HepG2 (cell line): ENCODE data around the gene TUBGCP3. TPM values are rescaled to one million over a fixed set of nuclear protein-coding genes. Genes with fewer than 3 reads are reported as not detected.
A peak's percentile ranks its signal among the peaks of the same experiment; 100 is the strongest.

ENCODE experiments used
- CREB1 ChIP-seq, 2 experiments: fragments of 450-650 bp in 1 of 2; IDR thresholded peaks; 2 replicates each; pipeline ENCODE4 v1.6.1; 2016 to 2017; ENCODE audit warnings: control low read depth in 1 of 2, mild to moderate bottlenecking in 1 of 2, missing compliant biosample characterization in 1 of 2, missing genetic modification characterization in 1 of 2
- FOSL2 ChIP-seq: sonication (generic); formaldehyde crosslinking; IDR thresholded peaks from 2 replicates; pipeline ENCODE4 v1.4.0; 2020; ENCODE audit warnings: missing genetic modification reagents
- FOXC1 ChIP-seq: sonication (generic); formaldehyde crosslinking; IDR thresholded peaks from 2 replicates; pipeline ENCODE4 v1.8.0; 2022; ENCODE audit warnings: mild to moderate bottlenecking, missing genetic modification reagents, borderline replicate concordance
- FOXK1 ChIP-seq: sonication (generic); formaldehyde crosslinking; IDR thresholded peaks from 2 replicates; pipeline ENCODE4 v1.4.0; 2020; ENCODE audit warnings: low read depth, missing genetic modification reagents, borderline replicate concordance
- GATAD2A ChIP-seq: IDR thresholded peaks from 2 replicates; pipeline ENCODE4 v1.6.1; 2016
- HDAC1 ChIP-seq: sonication (generic); formaldehyde crosslinking; IDR thresholded peaks from 2 replicates; pipeline ENCODE4 v1.5.1; 2020; ENCODE audit warnings: mild to moderate bottlenecking, missing genetic modification reagents
- HNF4A ChIP-seq: sonication (generic); formaldehyde crosslinking; IDR thresholded peaks from 2 replicates; pipeline ENCODE4 v1.4.0; 2020; ENCODE audit warnings: missing genetic modification reagents
- HNF4G ChIP-seq, 2 experiments: sonication (generic) in 1 of 2; formaldehyde crosslinking in 1 of 2; IDR thresholded peaks; 2 replicates each; pipeline versions ENCODE4 v1.4.0 to v1.6.1; 2011 to 2020; ENCODE audit warnings: borderline replicate concordance in 2 of 2, low read depth in 2 of 2, mild to moderate bottlenecking in 2 of 2, low read length in 1 of 2, missing genetic modification reagents in 1 of 2, moderate library complexity in 1 of 2
- MAF1 ChIP-seq: sonication (generic); formaldehyde crosslinking; IDR thresholded peaks from 2 replicates; pipeline ENCODE4 v1.5.0; 2020; ENCODE audit warnings: missing genetic modification reagents, borderline replicate concordance
- MAFF ChIP-seq: IDR thresholded peaks from 2 replicates; pipeline ENCODE4 v1.6.1; 2011; ENCODE audit warnings: low read depth, low read length, improper control_type of control experiment
- MAFG ChIP-seq: sonication (generic); formaldehyde crosslinking; IDR thresholded peaks from 2 replicates; pipeline ENCODE4 v1.5.1; 2020; ENCODE audit warnings: mild to moderate bottlenecking, missing genetic modification reagents
- POLR2A ChIP-seq, 2 experiments: IDR thresholded peaks; 2 replicates each; pipeline ENCODE4 v1.6.1; 2011; ENCODE audit warnings: low read depth in 2 of 2, low read length in 2 of 2, mild to moderate bottlenecking in 1 of 2, moderate library complexity in 1 of 2; ENCODE audit not compliant: insufficient read depth in 1 of 2
- RAD21 ChIP-seq: fragments of 450-650 bp; formaldehyde crosslinking; IDR thresholded peaks from 2 replicates; pipeline ENCODE4 v1.5.0; 2020; ENCODE audit warnings: mild to moderate bottlenecking
- SOX13 ChIP-seq, 3 experiments: fragments of 450-650 bp in 1 of 3; sonication (generic) in 1 of 3; formaldehyde crosslinking in 1 of 3; IDR thresholded peaks in 2 of 3; conservative IDR thresholded peaks in 1 of 3; 2 replicates each; pipeline versions ENCODE4 v1.5.0 to v1.6.1; 2016 to 2020; ENCODE audit warnings: antibody characterized with exemption in 1 of 3, mild to moderate bottlenecking in 1 of 3, missing compliant biosample characterization in 1 of 3, missing genetic modification reagents in 1 of 3, moderate library complexity in 1 of 3
- ZBED4 ChIP-seq: sonication (generic); formaldehyde crosslinking; IDR thresholded peaks from 2 replicates; pipeline ENCODE4 v1.4.0; 2020; ENCODE audit warnings: missing genetic modification reagents, borderline replicate concordance
- ZBTB1 ChIP-seq: sonication (generic); formaldehyde crosslinking; IDR thresholded peaks from 2 replicates; pipeline ENCODE4 v1.4.0; 2020; ENCODE audit warnings: missing genetic modification reagents, borderline replicate concordance
- ZNF180 ChIP-seq: sonication (generic); formaldehyde crosslinking; IDR thresholded peaks from 2 replicates; pipeline ENCODE4 v1.4.0; 2020; ENCODE audit warnings: low read depth, missing genetic modification reagents, borderline replicate concordance
- ZNF263 ChIP-seq: sonication (generic); formaldehyde crosslinking; IDR thresholded peaks from 2 replicates; pipeline ENCODE4 v1.4.0; 2020; ENCODE audit warnings: missing genetic modification reagents
- ZNF607 ChIP-seq: sonication (generic); formaldehyde crosslinking; IDR thresholded peaks from 2 replicates; pipeline ENCODE4 v1.5.1; 2020; ENCODE audit warnings: missing genetic modification reagents, mild to moderate bottlenecking, borderline replicate concordance
- ZNF773 ChIP-seq: sonication (generic); formaldehyde crosslinking; IDR thresholded peaks from 2 replicates; pipeline ENCODE4 v1.4.0; 2020; ENCODE audit warnings: missing genetic modification reagents, borderline replicate concordance
- ZSCAN9 ChIP-seq: IDR thresholded peaks from 2 replicates; pipeline ENCODE4 v1.6.1; 2016; ENCODE audit warnings: borderline replicate concordance
- polyA plus RNA-seq, 8 experiments: library from polyadenylated mRNA; depleted of rRNA in 3 of 8; stranded (reverse) in 7 of 8; unstranded in 1 of 8; fragments of >200 nt; fragmentation: Illumina TruSeq in 4 of 8; extraction: Trizol in 4 of 8; gene quantifications; 2 replicates each; pipeline versions ENCODE4 v1.2.1 to v1.2.3, GENCODE V29; 2011 to 2016; ENCODE audit warnings: low read depth in 4 of 8, missing spikeins in 1 of 8, mixed read lengths in 1 of 8; ENCODE audit not compliant: insufficient read depth in 1 of 8
- total RNA-seq, 5 experiments: library from RNA; depleted of rRNA; stranded (reverse); fragments of >200 nt; fragmentation: Illumina TruSeq; extraction: Trizol; gene quantifications; 2 replicates each; pipeline ENCODE4 v1.2.3, GENCODE V29; 2016; ENCODE audit warnings: low read depth in 1 of 5
- TF ChIP-seq, protein P1 (sequence below), 2 experiments: IDR thresholded peaks; 2 replicates each; pipeline ENCODE4 v1.6.1; 2011 to 2012; ENCODE audit warnings: low read length in 2 of 2, borderline replicate concordance in 1 of 2, low read depth in 1 of 2, mild to moderate bottlenecking in 1 of 2, moderate library complexity in 1 of 2

The TUBGCP3 gene
- total and polyA plus RNA-seq, 2 of the 13 experiments (the other 11 are each of a cell fraction or from before 2014, with no cell fraction given), result 12.6 to 15.5 TPM

GRCh38 chr13:112587212-112587763, 665 bp downstream of the TUBGCP3 start (continued):
- TF ChIP-seq, protein P1, sequence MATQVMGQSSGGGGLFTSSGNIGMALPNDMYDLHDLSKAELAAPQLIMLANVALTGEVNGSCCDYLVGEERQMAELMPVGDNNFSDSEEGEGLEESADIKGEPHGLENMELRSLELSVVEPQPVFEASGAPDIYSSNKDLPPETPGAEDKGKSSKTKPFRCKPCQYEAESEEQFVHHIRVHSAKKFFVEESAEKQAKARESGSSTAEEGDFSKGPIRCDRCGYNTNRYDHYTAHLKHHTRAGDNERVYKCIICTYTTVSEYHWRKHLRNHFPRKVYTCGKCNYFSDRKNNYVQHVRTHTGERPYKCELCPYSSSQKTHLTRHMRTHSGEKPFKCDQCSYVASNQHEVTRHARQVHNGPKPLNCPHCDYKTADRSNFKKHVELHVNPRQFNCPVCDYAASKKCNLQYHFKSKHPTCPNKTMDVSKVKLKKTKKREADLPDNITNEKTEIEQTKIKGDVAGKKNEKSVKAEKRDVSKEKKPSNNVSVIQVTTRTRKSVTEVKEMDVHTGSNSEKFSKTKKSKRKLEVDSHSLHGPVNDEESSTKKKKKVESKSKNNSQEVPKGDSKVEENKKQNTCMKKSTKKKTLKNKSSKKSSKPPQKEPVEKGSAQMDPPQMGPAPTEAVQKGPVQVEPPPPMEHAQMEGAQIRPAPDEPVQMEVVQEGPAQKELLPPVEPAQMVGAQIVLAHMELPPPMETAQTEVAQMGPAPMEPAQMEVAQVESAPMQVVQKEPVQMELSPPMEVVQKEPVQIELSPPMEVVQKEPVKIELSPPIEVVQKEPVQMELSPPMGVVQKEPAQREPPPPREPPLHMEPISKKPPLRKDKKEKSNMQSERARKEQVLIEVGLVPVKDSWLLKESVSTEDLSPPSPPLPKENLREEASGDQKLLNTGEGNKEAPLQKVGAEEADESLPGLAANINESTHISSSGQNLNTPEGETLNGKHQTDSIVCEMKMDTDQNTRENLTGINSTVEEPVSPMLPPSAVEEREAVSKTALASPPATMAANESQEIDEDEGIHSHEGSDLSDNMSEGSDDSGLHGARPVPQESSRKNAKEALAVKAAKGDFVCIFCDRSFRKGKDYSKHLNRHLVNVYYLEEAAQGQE (IDR thresholded peaks at IDR 0.05; ENCODE audit: borderline replicate concordance in 1 of 2, low read depth in 1 of 2, low read length in 2 of 2), result 0 out of 4 replicates have a peak, but pooled peaks of 1 of the 2 experiments have one; percentile 4
- TF ChIP-seq MAF1 (0 out of 2 replicates have a peak, but pooled peaks have one; percentile 54), FOXC1 (no peak), HNF4A (peak; percentile 40), HDAC1 (peak; percentile 83; the same call in 1 of the 2 replicates), HNF4G (IDR thresholded peaks at IDR 0.05; ENCODE audit: borderline replicate concordance, low read depth, low read length) (no peak; the same call in 1 of the 2 replicates), HNF4G (CRISPR knock-in tag; IDR thresholded peaks at IDR 0.05; ENCODE audit: borderline replicate concordance, low read depth) (no peak; the same call in 1 of the 2 replicates), ZNF773 (no peak), ZNF263 (peak; percentile 63), FOXK1 (CRISPR knock-in tag) (0 out of 2 replicates have a peak, but pooled peaks have one; percentile 37), ZSCAN9 (CRISPR knock-in tag) (0 out of 2 replicates have a peak, but pooled peaks have one; percentile 12), RAD21 (CRISPR knock-in tag) (0 out of 2 replicates have a peak, but pooled peaks have one; percentile 8), ZNF180 (CRISPR knock-in tag) (no peak), ZBED4 (CRISPR knock-in tag) (0 out of 2 replicates have a peak, but pooled peaks have one; percentile 10), ZNF607 (CRISPR knock-in tag) (peak; percentile 1; the same call in 1 of the 2 replicates), FOSL2 (peak; percentile 93), SOX13 (IDR thresholded peaks at IDR 0.05) (no peak), SOX13 (CRISPR knock-in tag; conservative IDR thresholded peaks at IDR 0.05 in 1 of 2, IDR thresholded peaks at IDR 0.05 in 1 of 2) (peak in 1 of 2 experiments; percentile 31; a peak in 1 of 4 replicates), ZBTB1 (no peak), MAFF (peak; percentile 30; the same call in 1 of the 2 replicates), POLR2A (IDR thresholded peaks at IDR 0.05; ENCODE audit: insufficient read depth in 1 of 2, low read depth in 2 of 2, low read length in 2 of 2) (peak; percentile 75 to 89), MAFG (CRISPR knock-in tag) (peak; percentile 68; the same call in 1 of the 2 replicates), GATAD2A (CRISPR knock-in tag) (peak; percentile 77), CREB1 (IDR thresholded peaks at IDR 0.05) (0 out of 2 replicates have a peak, but pooled peaks have one; percentile 17), CREB1 (CRISPR knock-in tag; IDR thresholded peaks at IDR 0.05) (no peak)
